IPS DF 6.9 (cell line): Measurements from ENCODE around the gene HOXA9.

Experiments
- DNase-seq: peaks from one replicate; pipeline ENCODE4 v3.0.0-alpha.2; 2013; ENCODE audit warnings: low read depth, low spot score
- H3K27ac ChIP-seq: one replicate; pipeline ENCODE4 v1.5.1; 2013; ENCODE audit warnings: low read length, control low read depth
- H3K27me3 ChIP-seq: 2 replicates; pipeline ENCODE4 v1.6.1; 2013; ENCODE audit warnings: mild to moderate bottlenecking, low read length; ENCODE audit not compliant: control insufficient read depth, insufficient read depth
- H3K36me3 ChIP-seq: 2 replicates; pipeline ENCODE4 v1.6.1; 2013; ENCODE audit warnings: low read length; ENCODE audit not compliant: control insufficient read depth, insufficient read depth
- H3K4me1 ChIP-seq: 2 replicates; pipeline ENCODE4 v1.6.1; 2013; ENCODE audit warnings: low read length; ENCODE audit not compliant: control insufficient read depth, insufficient read depth
- H3K4me3 ChIP-seq: 2 replicates; pipeline ENCODE4 v1.5.1; 2013; ENCODE audit warnings: mild to moderate bottlenecking, low read length
- H3K9me3 ChIP-seq: 2 replicates; pipeline ENCODE4 v1.6.1; 2013; ENCODE audit warnings: low read length, inconsistent platforms; ENCODE audit not compliant: control insufficient read depth, insufficient read depth
- WGBS: extraction: QIAGEN DNeasy Blood & Tissue Kit; methylation state at CpG from one replicate; pipeline ENCODE4 v1.1.7; 2013; ENCODE audit warnings: mixed read lengths, missing lambda C conversion rate; ENCODE audit not compliant: insufficient read length, insufficient coverage; 5-methylcytosine and 5-hydroxymethylcytosine counted together

HOXA9 gene

DNA sequence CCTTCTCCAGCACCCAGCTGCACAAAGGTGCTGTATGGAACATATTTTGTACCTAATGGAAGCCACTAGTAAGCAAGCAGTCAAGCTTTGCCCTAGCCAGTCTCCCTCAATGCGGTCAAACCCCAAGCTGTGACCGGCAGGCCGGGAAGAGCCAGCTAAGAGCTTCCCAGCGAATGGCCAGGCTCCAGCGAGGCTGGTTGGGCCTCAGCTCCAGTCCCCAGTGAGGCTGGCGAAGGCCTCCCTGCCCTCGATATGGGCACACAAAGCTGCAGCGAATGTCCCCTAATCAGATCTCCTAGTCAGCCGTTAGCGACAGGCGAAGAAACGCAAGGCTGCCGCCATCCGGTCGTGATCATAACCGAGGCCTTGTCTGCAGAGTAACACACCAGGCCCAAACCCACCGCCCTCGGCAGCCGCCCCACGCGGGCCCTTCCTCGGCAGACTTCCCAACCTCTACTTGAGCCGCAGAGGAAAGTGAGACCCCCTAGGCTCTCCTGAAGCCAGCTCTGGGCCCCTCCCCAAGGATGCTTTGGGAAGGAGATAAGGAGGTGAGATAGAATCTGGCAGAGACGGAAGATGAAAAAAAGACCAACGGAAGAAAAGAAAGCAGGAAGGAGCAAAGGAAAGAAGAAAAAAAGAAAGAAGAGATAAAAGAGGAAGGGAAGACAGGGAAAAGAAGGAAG is 3.1 kb upstream of the HOXA9 start:
- no peak for DNase-seq
- no peak overlapping the region for H3K27ac ChIP-seq
- no CpG with 5 or more reads among the region's 25 CpGs for WGBS
- peaks cover 92% of the 10 kb centered on the region for H3K27me3 ChIP-seq
- peaks cover 2% of the 10 kb centered on the region; the same call in 1 of the 2 replicates for H3K4me1 ChIP-seq
- H3K4me3 ChIP-seq: no peak overlapping the region
- H3K36me3 ChIP-seq: no peaks in the 10 kb centered on the region; the same call in 1 of the 2 replicates
- H3K9me3 ChIP-seq: no peaks in the 10 kb centered on the region

DNA sequence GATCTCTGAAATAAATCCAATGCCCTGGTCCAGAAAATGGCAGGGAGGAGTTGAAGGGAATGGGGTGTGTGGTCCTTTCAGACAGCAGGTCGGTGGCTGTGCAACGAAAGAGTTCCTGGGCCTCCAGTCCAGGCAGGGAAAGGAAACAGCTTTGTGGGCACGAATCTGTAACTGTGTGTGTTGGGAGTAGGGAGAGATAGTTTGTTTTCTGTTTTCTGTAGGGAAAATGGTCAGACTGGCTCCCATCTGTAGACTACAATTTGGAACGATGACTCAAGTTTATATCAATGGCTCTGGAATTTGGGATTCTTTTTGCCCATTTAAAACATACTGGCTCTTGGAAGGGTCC is 2.6 kb upstream of the HOXA9 start:
- Histone ChIP-seq H3K27ac (no peak overlapping the region), H3K4me1 (no peaks in the 10 kb centered on the region), H3K9me3 (no peaks in the 10 kb centered on the region), H3K4me3 (no peak overlapping the region), H3K27me3 (peaks cover 92% of the 10 kb centered on the region), H3K36me3 (no peaks in the 10 kb centered on the region; the same call in 1 of the 2 replicates)
- DNase-seq: no peak
- WGBS: no CpG with 5 or more reads among the region's 4 CpGs

DNA sequence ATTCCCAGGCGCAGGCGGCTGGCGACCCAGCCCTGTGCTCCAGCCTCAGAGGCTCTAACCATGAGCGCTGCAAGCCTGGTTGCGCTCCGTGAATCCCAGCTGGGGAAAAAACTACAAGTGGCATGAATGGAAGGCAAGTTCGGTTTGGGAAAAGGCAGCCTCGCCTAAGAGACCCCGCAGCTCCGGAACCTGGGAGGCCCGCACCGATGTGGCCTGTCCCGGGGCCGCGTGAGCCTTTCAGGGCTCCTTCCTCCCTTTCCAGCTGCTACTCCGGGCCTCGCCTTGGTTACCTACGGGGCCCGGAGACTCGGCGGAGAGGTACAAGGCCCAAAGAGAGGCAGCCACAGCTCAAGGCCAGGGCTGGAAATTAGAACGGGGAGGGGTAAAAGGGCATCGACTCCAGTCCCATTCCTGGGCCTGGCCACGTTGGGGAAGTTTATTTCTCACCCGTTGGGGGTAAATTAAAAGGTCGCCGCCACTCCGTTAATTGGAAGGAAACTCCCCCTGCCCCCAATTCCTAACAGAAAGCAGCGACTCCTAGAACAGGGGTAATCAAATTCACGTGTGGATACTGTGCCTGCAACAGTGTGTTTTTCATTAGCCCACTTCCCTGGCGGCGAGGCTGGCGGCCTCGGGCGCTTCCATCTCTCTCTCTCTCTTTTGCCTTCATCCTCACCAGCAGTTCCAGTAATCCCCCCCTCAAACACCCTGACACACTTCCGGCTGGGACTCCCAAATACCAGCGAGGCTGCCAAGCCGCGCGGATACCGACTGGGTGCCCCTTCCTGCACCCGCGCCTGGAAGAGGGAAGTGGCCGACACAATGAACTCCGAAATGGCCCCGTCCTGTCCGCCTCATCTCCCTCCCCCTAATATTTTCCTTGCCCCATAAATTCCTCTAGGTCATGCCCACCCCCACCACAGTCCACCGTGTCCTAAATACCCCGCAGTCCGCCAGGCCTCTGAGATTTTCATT is 1.5 kb upstream of the HOXA9 start:
- no peaks in the 10 kb centered on the region for H3K9me3 ChIP-seq
- DNase-seq: no peak
- H3K4me3 ChIP-seq: no peak overlapping the region
- no peaks in the 10 kb centered on the region; the same call in 1 of the 2 replicates for H3K36me3 ChIP-seq
- WGBS: no CpG with 5 or more reads among the region's 50 CpGs
- no peak overlapping the region for H3K27ac ChIP-seq
- no peaks in the 10 kb centered on the region for H3K4me1 ChIP-seq
- H3K27me3 ChIP-seq: peaks cover 90% of the 10 kb centered on the region

DNA sequence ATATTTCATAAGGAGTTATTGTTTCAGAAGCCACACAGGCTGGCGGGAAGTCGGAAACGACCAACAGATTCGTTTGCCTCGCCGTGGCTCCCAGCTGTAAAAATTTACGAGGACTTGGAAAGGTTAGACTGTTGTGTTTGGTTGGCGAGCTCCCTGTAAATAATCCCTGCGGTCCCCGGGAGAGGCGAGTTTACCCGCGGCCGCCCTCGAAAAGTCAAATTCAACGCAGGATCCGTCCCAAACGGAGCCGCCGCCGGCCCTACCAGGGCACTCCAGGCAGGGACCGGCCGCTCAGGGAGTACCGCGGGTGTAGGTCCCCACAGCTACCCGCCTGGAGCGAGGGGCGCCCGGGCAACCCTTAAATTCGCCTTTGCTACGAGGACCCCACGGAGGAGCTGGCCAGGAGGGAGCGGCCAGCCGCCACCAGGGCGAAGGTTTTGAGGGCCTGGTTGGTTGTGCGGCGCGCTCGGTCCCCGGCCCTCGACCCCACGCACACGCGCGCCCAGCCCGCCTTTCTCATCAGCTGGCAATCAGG is 726 bp upstream of the HOXA9 start:
- WGBS: no CpG with 5 or more reads among the region's 46 CpGs
- H3K27ac ChIP-seq: no peak overlapping the region
- no peak for DNase-seq

DNA sequence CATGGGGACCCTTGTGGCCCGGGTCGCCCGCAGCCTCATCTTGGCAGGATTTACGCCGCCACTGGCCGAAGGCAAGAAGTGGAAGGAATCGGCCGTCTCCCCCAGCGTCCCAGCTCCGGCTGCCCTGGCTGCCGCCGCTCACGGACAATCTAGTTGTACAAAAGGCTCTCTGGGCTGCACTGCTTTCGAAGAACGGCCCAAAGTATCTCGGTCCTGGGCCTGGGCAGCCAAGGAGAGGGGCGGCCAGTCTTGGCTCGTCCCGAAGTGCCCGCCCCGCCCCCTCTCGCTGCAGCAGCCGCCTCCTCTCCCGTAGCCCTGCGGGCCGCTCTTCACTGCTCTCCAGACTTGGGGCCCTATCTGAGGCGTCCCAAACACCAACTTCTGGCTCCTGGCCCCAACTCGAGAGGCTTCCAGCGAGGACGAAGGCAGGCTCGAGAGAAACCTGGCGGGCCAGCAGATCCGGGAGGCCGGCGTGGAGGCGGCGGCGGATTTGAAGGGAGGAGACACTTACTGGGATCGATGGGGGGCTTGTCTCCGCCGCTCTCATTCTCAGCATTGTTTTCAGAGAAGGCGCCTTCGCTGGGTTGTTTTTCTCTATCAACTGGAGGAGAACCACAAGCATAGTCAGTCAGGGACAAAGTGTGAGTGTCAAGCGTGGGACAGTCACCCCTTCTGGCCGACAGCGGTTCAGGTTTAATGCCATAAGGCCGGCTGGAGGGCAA is 809 bp downstream of the HOXA9 start:
- Histone ChIP-seq H3K27me3 (peaks cover 95% of the 10 kb centered on the region), H3K4me1 (no peaks in the 10 kb centered on the region), H3K27ac (no peak overlapping the region), H3K4me3 (no peak overlapping the region), H3K9me3 (no peaks in the 10 kb centered on the region), H3K36me3 (no peaks in the 10 kb centered on the region; the same call in 1 of the 2 replicates)
- DNase-seq: no peak
- no CpG with 5 or more reads among the region's 47 CpGs for WGBS

More for the DNA sequence above, 726 bp upstream of the HOXA9 start:
- no peaks in the 10 kb centered on the region for H3K4me1 ChIP-seq
- H3K36me3 ChIP-seq: no peaks in the 10 kb centered on the region; the same call in 1 of the 2 replicates
- H3K4me3 ChIP-seq: no peak overlapping the region
- H3K27me3 ChIP-seq: peaks cover 90% of the 10 kb centered on the region
- no peaks in the 10 kb centered on the region for H3K9me3 ChIP-seq

DNA sequence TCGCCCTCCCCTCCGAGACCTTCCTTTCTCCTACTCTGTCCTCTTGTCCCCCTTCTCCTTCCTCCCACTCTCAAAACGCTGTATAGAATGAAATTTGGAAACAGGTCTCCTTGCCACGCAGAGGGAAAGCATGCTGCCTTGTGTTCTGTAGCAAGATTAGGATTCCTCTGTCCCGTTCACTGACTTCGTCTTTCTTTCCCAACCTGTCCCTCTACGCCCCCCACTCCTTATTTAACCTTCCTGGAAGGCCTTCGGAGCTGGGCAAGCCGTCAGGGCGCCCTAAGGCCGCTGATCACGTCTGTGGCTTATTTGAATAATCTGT is 1.3 kb downstream of the HOXA9 start:
- Histone ChIP-seq H3K9me3 (no peaks in the 10 kb centered on the region), H3K4me1 (no peaks in the 10 kb centered on the region), H3K36me3 (no peaks in the 10 kb centered on the region; the same call in 1 of the 2 replicates), H3K4me3 (no peak overlapping the region), H3K27ac (no peak overlapping the region), H3K27me3 (peaks cover 96% of the 10 kb centered on the region)
- no CpG with 5 or more reads among the region's 12 CpGs for WGBS
- DNase-seq: no peak

DNA sequence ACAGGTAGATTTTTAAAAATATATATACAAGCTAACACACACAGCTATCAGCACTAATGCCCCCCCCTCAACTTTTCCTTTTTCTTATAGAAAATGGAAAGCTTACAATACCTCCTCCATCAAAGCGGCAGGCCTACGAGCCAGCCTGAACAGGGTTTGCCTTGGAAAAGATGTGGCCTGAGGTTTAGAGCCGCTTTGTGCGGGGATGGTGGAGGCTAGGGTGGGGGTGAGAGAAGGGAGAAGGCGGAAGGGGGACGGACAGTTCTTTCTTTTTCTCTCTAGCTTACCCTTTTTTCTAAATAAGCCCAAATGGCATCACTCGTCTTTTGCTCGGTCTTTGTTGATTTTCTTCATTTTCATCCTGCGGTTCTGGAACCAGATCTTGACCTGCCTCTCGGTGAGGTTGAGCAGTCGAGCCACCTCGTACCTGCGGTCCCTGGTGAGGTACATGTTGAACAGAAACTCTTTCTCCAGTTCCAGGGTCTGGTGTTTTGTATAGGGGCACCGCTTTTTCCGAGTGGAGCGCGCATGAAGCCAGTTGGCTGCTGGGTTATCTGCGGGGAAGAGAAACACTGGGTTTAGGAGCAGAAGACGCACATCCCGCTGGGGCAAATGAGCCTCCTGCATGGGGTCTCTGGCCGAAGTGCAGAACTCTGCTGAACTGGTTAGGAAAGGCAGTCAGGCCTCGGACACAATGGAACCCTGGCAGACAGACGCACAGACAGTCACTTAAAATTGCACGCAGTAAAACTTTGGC is 1.9 kb downstream of the HOXA9 start:
- H3K27me3 ChIP-seq: peaks cover 96% of the 10 kb centered on the region
- no peak overlapping the region for H3K4me3 ChIP-seq
- H3K36me3 ChIP-seq: no peaks in the 10 kb centered on the region; the same call in 1 of the 2 replicates
- no CpG with 5 or more reads among the region's 24 CpGs for WGBS
- no peaks in the 10 kb centered on the region for H3K9me3 ChIP-seq
- DNase-seq: no peak
- H3K4me1 ChIP-seq: no peaks in the 10 kb centered on the region
- no peak overlapping the region for H3K27ac ChIP-seq

DNA sequence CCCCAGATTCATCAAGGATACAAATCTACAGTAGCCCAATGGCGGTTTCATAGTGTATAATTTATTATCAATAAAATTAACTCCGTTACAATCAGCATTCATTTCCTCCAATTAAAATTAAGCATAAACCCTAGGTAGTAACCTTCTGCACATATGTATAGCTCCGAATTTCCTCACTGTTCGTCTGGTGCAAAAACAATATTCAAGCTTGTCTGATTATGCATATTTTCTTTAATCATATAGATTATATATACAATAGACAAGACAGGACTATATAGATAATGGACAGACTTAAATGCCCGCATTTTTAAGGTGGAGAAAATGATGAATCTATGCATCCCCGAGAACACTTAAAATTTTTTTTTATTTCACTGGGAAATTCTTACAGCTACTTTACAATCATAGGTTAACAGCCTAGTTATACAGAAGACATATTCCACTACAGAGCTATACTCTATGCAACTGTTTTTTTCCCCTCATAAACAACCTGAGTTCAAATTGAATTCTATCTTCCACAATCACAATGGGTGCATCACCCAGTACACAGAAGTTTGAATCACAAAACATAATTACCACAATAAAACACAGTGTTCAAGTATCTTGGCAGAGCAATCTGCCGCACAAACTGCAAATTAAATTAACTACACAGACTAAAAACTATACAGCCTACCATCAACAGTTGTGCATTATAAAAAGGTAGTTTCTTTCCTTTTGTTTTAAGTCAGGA is 2.6 kb downstream of the HOXA9 start:
- no peaks in the 10 kb centered on the region; the same call in 1 of the 2 replicates for H3K36me3 ChIP-seq
- no peaks in the 10 kb centered on the region for H3K4me1 ChIP-seq
- peaks cover 96% of the 10 kb centered on the region for H3K27me3 ChIP-seq
- DNase-seq: no peak
- no peak overlapping the region for H3K27ac ChIP-seq
- no CpG with 5 or more reads among the region's 7 CpGs for WGBS
- H3K4me3 ChIP-seq: no peak overlapping the region
- no peaks in the 10 kb centered on the region for H3K9me3 ChIP-seq

DNA sequence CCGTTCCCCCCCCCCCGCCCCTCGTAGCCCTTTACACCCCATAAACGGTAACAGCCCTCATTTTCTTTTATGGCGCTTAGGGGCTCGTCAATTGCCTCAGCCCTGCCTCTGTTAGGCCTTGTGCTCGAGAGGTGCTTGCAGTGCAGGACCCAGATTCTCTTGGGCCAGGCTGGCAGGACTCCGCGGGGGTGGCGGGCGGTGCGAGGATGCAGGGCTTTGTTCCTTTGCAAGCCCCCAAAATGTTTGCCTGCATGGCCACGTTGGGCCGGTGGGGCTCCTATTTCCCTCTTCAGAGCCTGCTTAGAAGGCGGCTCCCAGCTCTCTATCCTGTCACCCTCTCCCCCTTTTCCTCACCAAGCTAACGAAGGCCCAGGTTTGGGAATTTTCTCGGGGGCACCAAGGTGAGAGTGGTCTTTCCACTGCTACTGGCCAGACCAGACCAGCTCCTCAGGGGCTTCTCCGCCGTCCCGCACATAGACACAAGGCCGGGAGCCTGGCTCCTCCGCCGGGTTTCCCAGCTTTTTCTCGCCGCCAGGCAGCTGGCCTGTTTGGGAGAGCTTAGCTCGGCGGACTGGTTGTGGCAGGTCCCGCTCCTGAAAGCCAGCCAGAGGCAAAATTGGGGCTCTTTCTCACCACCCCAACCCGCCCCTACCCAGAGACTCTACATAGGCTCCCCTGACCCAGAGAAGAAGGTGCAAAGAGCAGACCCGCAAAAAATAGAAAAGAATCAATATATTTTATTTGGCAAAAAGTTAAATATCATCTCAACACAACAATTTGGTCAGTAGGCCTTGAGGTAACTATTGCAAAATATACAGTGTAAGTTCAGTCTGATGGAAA is 3.4 kb downstream of the HOXA9 start:
- Histone ChIP-seq H3K27ac (no peak overlapping the region), H3K4me3 (no peak overlapping the region), H3K36me3 (no peaks in the 10 kb centered on the region; the same call in 1 of the 2 replicates), H3K4me1 (no peaks in the 10 kb centered on the region), H3K9me3 (no peaks in the 10 kb centered on the region), H3K27me3 (peaks cover 96% of the 10 kb centered on the region)
- no peak for DNase-seq
- WGBS: no CpG with 5 or more reads among the region's 30 CpGs
